HG03175 (cell line): Measurements from ENCODE around the gene HOXB4.

Experiments used
- ATAC-seq: cut with Tn5 transposase; IDR thresholded peaks from one replicate; pipeline ENCODE4 v1.9.1; 2021; ENCODE audit warnings: mild to moderate bottlenecking, moderate library complexity; ENCODE audit not compliant: unreplicated experiment

Gene HOXB4

DNA sequence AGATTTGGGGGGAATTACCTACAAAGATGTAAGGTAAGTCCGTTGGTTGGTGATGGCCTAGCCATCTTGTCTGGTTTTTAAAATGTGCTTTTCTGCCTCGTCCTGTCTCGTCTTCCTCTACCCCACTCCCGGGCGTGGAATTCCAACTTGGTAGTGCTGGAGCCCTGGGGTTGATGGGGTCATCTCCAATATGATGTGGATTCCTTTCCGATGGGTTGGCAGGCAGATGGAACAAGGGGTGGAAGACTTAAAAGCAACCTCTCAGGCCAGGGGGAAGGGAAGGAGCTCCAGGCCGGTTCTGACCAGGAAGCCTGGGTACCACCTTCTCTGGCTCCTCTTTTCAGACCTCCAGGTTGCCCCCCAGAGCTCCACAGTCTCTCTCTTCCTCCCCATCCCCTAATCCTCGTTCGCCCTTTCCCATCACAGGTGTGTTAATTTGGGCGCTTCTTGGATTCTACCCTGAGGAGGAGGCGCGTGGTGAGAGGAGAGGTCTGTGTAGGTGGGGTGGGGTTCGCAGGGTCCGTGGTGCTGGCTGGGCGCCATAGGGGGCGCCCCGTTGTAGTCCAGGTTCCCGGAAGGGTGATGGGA, 28.1 kb downstream of the HOXB4 start:
- no peak for ATAC-seq

DNA sequence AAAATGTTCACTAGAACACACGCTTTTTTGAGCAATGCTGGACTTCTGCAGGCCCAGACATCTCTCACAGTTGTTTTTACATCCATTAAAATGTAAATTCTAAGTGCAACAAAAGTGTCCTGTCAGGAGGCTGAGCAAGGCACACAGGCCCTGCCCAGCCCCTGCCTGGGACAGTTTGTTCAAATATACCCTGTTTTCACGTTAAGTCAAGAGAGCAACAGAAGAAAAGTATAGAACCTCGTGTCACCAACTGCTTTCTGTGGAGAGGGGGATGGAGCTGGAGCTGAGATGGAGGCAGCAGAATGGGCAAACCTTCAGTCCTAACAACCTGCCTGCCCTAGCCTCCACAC, 28.9 kb downstream of the HOXB4 start:
- no peak for ATAC-seq

DNA sequence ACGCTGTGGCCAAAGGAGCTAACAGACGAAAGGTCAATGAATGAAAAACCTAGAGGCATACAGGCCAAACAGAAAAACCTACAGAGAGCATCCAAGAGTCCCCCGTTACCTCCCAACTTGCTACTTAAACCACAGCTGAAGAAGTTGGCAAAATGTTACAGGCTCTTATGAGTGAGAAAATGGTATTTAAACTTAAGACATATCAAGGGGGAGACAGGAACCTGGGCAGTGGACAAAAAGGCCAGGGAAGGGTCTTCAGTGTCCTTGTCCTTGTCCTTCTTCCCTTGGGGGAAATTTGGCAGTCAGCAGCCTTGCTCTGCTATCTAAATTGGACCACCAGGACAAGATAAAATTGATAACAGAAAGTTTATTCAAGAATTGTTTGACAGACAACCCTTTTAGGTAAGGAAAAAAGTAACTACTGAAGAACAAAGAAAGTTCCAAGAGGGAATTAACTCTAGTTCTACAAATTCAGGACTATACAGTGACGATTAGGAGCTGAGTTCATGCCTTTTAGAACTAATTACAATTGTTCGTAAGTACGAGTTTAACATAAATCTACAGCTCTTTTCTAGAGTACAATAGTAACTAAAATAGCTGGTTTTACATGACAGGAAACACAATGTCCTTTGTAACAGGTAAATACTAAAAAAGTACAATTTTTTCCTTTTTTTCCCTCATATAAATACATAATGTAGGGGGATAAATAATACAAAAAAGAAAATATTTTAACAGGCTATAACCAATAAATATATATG, 29.4 kb downstream of the HOXB4 start:
- ATAC-seq, result no peak

DNA sequence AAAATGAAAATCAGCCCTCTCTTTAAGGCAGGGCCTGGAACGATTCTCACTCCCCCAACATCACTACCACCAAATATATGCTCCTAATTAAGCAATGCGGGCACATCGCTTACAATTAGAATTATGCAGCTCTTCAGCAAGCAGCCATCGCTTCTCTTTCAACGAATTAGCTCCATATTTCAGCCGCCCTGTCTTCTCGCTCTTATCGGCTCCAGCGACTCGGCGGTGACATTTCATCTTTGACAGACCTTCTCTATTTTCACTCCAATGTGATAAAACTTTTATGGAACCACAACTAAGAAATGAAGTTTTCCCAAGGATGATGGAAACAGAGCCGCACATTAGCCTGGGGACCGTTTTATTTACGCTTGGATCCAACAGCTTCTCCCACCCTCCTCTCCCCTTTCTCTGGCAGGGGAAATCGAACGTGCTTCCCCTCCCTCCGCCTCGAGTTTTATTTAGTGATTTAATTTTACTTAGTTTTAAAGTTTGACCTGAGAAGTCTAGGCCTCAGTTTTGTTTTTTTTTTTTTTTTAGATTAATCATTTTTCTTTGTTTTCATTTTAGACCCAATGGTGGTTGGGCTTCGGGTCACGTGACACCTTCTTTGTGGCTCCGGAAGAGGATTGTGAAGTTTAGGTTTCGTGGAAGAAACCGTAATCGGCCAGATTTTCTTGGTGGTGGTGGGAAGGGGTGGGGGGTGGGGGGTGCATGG, 30.2 kb downstream of the HOXB4 start:
- no peak for ATAC-seq

DNA sequence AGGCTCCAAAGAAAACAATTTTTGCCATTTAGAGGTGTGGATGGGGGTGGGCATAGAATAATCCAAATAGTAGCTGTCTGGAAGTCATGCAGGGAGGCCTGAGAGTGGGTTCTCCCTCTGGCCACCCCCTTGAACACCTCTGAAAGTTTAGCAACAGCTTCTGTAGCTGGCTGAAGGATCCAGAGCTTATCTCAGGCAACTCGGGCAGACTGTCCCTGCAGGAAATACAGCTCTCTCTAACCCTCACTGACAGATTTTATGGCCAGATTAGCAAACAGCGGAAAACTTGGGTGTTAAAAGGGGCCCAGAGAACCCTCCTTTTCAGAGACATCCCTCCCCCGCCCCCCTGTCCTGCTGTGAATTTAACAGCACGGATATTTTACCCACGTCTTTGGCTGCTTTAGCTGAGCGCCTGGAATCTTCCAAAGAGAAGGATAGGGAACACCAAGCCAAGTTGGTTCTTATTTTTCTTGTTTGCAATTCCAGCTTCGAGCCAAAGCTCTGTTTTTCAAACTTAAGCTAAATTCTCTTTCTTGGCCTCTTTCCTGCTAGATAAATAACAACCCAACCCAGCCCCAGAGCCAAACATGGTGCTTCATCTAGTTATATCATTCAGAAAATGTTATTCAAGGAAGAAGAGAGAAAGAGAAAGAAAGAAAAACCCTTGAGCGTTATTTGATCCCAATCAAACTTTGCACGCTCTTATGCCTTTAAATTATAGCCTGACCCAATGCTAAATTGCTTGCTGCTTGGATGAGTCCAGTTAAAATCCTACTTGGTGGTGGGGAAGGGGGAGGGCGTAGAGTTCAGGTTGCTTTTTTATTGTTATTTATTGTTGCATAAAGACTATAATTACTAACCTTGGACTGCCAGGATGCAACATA, 31.0 kb downstream of the HOXB4 start:
- ATAC-seq, result no peak

DNA sequence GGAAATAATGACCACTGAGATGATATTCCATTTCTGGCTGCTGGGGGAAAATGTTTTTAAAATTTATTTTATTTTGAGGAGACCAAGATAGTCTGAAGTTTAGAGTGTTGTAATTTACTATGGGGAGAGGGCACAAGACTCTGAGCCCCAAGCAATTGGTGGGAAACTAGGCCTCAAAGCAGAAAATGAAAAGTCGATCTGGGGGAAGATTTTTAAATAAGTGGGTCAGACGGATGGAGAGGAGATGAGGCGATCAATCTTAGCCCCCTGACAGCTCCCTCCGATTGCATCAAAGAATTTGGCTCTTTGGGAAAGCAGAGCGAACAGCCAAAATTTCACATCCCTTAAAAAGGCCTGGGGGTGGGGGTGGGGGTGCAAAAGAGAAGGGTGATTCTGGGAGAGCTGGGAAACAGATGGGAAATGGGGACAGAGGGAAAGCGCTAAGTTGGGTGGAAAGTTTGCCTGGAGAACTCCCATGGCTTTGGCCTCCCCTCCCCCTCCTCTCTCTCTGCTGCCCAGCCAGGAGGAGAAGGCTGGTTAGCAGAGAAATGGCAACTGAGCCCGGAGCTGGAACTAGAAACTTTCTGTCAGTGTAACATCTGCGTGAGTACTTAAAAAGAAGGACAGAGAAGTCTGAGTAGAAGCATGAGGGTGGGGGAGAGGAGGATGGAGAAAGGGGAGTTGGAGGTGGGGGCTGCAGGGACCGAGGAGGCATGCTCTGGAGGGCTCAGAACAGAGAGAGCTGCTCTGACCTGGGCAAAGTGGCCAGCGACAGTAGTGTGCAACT, 31.8 kb downstream of the HOXB4 start:
- ATAC-seq, result no peak

DNA sequence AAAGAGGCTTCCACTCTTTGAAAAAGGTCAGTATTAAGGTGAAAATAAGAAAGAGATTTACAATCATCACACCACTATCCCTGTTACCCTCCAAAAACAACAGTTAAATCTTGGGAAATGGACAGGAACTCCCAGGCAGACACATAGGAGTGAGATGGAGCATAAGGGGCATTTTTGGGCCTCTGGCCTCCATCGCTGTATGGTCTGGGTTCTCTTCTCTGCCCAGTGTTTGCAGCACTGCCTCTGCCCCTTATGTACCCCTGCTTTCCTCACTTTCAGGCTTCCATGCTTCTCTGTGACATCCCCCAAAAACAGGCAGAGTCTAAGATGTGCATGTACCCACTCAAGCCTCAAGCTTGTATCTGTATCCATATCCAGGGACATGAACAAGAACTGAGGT, 32.6 kb downstream of the HOXB4 start:
- no peak for ATAC-seq

DNA sequence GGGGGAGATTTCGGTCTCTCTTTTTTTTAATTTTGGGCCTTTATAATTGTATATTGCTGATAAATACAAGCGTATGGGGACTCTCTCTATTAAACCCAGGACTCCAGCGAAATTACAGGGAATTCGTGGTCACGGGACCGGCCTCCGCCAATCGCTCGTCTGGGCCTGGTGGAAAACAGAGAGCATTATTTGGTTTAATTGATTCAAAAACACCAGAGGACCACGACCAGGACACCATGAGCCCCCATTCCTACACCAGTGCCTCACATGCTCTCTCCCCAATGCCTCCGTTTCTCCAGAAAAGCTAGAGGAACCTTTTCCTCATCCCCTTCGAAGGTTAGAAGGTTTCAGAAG, 33.2 kb downstream of the HOXB4 start, which contains the start of gene HOXB2:
HOXB2 (minus strand) TSS at position 88 of the 354 bp plus-strand sequence. CDS start 198 bp downstream, outside the sequence.
- ATAC-seq, result no peak

DNA sequence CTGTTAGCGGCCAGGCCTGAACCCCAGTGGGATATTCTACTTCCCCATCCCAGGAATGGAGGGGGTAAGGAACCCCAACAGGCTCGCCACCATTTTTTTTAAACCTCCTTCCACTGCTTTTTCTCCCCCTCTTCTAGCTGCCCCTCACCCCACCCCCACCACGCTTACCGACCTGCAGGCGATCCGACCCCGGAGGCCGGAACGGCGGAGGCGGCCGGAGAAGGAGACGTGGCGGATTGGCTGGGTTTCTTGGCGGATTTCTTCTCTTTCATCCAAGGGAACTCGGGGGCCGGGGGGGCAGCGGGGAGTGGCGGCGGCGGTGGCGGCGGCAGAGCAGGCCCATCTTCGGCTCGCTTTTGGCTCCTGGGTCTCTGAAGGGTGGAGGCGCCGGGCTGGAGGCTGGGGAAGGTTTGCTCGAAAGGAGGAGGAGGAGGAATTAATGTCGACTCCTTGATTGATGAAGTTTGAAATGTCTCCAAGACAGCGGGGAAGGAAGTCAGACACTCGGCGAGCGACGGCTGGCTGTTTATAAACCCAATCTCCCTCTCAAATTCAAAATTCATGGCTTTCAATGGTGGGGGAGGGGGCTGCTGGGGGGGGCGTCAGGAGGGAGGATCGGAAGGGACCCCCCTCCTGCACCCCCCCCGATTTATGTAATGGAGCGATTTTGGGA, 33.7 kb downstream of the HOXB4 start:
- ATAC-seq, result no peak

DNA sequence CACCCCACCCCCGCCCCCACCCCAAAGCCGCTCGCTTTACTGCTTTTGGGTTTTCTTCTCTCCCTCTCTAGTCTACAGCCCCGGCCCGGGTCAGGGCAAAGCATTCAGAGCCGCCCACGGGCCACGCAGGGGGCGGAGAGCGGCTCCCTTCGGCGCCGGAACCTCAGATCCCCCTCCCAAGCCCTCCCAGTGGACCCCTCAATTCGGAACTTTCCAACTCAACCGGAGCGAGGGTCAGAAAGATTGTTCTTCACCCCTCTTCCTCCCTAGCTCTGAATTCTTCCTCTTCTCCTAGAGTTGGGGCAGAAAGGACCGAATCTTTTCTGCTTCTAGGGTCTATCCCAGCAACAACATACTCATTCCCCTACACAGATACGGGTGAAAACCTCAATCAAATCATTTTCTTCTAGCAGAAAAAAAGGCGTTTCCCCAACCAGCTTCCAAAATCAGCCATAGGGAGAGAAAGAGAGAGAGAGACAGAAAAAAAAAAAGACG, 34.2 kb downstream of the HOXB4 start:
- peak; percentile 5 for ATAC-seq

DNA sequence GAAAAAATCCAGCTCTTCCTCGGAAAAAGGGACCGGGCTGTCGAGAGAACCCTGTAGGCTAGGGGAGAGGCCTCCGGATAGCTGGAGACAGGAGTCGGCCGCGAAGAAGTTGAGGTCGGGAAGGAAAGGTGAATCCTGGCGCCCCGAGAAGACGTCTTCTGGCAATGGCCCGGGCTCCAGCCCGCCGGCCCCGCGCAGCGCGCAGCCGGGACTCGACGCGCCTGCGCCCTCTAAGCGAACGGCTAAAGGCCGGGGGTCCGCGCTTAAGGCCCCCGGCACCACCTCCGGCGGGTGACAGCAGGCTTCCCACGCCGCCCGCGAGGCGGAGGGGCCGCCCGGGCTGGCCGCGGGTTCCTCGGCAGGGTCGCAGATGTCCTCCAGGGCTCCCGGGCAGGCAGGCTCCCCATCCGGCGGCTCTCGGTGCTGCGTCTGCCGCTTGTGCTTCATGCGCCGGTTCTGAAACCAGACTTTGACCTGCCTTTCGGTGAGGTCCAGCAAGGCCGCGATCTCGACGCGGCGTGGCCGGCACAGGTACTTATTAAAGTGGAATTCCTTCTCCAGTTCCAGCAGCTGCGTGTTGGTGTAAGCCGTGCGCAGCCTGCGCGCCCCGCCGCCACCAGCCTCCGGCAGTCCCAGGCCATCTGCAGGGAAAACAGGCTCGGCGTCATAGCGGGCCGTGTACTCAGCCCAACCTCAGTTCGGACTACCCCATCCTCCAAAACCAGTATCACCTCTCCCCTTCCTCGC, 34.9 kb downstream of the HOXB4 start:
- peak; percentile 52 for ATAC-seq

DNA sequence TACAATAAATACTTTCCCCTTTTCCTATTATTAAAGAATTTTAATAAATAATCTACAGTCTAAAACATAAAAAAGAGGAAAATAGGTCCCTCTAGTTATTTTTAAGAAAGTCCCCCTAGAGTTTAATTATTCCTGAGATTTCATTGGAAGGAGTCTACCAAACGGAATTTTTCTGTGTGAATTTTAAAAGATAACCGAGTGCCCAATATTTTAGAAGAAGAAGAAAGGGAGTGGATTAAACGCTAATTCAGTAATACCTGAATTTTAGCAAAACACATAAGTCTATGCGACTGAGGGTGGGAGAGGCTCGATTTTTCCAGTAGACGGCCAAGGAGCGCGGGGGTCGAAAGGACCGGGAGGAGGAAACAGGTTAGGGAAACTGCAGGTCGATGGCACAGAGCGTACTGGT, 35.4 kb downstream of the HOXB4 start:
- no peak for ATAC-seq

DNA sequence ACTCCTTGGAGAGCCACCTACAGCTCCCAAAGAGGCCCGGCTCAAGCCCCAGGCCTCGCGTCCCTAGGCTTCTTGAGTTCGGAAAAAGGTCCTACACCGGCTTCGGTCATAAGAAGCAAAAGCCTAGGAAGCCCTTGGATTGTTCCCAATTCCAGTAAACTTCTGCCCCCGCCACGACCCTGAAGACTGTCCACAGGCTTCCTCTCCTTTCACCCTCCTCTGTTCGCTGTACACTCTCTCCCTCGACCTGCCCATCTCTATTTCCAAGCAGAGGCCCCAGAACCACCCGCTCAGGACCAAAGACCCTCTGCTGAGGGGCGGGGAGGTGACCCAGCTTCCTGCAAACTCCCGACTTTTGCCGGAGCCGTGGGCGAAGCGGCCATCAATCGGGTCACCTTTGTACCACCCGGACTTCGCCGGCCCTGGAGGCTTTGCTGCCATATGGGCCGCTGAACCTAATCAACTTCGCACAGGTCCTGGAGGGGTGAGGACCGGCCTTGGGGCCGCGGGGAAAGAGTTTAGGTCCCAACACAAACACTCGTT, 36.0 kb downstream of the HOXB4 start:
- ATAC-seq, result no peak

DNA sequence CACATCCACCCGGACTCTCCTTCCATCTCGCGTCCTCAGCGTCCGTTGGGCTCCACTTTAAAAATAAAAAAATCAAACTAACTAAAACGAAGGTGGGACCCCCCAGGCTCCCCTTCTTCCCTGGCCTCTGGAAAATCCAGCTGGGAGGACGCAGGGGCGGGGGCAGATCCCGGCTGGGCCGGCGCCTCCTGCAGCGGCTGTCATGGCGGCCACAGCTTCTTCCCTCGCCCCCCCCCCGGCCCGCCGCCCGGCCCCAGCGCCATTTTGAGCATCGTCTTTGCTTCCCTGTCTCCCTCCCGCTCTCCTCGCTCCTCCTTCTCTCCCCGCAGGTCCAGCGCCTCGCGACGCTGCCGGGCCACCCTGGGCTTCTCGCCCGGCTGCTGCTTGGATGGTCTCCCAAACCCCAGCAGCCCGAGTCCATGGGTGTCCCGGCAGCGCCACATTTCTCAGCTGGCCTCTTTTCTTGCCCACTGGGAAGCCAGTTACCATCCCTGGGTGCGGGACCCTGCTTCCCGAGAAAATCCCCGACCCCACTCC, 36.5 kb downstream of the HOXB4 start:
- no peak for ATAC-seq

DNA sequence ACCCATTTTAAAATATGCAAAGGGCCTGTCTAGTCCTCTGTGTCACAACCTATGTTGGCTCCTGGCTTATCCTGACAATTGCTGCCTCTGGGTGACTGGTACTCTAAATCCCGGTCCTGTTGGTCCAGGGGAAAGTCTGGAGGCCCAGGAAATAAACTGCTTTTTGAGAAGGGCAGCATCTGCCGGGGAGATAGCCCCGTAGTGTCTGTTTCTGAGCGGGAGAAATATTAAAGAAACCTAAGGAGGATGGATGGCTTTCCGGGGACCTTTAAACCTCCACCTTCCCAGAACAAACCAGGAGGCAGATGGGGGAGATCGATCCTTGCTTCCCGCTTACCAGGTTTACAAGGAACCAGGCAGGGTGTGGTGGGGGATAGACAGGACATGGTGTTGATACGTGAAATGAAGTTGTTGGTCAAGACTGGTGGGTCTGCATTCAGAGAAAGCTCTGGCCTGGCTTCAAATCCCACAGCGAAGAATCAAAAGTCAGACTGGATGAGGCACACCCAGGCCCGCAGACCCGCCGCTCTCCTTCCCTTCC, 37.0 kb downstream of the HOXB4 start:
- ATAC-seq, result no peak

DNA sequence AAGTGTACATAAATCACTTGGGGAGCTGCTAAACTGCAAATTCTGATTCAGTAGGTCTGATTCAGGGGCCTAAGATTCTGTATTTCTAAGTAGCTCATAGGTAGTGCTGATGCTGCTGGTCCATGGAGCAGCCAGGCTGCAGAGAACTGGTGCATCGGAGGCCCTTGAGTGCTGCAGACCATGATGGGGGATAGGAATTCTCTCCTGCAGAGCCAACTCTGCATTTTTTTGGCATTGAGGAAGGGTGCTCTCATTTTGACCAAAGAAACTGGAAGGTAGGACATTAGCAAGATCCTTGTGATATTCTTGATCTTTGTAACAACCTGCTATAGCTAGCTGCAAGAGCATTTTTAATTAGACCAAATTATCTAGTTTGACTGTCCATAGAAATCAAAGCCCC, 37.9 kb downstream of the HOXB4 start:
- ATAC-seq, result no peak

DNA sequence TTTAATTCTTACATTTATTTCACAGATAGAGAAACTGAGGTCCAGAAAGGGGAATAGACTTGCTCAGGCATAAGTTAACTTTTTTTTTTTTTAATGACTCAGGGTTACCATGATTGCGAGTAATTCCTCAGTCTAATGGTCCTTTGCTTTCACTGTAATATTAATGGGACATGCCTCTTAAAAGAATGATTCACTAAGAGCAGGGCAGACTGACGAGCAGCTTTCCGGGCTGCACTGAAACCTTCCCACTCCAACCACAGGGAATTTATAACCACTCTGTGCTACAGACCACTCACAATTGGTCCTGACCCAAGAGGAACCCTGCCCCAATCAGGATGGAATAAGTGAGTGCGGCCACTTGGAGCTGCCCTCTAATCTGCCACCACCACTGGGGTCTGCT, 39.0 kb downstream of the HOXB4 start:
- no peak for ATAC-seq

DNA sequence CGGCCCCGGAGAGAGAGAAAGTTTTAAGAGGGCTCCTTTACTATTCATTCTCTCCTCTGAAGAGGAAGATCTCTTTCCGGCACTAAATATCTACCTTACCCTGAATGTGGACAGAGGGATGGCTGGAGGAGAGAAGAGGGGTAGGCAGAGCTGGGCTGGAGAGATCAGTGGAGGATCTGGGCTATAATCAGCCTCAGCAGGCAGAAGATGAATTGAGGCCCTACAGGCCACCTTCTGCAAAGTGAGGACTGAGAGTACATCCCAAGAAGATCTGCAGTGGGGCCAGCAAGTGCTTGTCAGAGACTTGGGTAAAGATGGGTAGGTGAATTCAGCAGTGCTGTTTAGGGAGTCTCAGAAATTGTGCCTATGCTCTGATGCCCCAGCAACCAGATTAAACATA, 40.8 kb downstream of the HOXB4 start:
- no peak for ATAC-seq
